HG02840 (cell line): Measurements from ENCODE around the gene MRPL14.

Source experiments
- ATAC-seq: cut with Tn5 transposase; IDR thresholded peaks from one replicate; pipeline ENCODE4 v1.9.1; 2021; ENCODE audit warnings: mild to moderate bottlenecking, moderate library complexity, moderate number of reproducible peaks; ENCODE audit not compliant: unreplicated experiment, low FRiP score

The MRPL14 gene

DNA sequence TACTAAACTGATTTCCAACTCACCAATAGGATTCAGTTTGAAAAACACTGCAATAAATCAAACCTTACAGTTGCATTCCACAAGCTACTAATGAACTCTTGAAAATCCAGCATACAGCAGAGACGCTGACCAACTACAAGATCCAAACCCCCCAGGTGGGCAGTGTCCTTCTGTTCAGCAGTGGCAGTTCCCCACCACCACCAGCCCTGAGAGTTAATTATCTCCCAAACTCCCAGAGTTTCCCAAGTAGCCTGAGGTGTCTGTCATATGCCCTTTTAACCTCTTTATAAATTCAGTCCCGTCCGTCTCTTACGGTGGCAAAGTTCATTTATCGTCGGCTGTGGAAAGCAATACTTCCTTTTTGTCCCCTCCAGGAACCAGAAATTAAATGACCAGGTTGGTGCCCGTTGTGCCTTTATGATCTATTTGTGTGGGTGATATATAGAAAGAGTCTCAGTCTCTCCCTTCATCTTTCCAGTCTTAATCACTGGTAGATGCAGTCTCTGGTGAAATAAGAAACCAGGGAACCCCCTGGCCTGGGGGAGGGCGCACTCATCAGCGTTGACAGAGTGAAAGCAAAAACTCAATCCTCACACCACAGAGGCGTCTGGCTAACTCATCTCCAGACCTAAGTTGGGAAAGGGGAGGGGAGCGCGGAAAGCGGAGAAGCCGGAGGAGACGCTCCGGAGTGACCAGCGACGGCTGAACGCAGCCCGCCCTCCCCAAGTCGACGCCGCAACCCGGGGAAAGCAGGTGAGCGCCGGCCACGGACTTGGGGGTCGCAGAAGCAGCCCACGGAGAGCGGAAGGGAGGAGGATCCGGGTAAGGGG lies 717 bp downstream of the MRPL14 start:
- peak; percentile 42 for ATAC-seq

DNA sequence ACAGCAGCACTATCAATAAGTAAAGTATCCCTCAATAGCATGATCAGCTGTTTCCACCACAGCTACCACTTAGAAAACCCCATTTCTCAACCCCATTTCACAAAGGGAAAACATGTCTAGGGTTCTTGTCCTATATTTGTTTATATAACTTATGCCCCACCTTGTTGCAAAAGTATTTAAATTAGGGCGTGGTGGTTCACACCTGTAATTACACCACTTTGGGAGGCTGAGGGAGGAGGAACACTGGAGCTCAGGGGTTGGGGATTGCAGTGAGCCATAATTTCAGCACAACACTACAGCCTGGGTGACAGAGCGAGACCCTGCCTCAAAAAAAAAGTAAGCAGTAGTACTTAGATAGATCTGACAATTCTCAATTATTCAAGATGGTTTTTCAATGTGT lies 3.7 kb downstream of the MRPL14 start:
- no peak for ATAC-seq

DNA sequence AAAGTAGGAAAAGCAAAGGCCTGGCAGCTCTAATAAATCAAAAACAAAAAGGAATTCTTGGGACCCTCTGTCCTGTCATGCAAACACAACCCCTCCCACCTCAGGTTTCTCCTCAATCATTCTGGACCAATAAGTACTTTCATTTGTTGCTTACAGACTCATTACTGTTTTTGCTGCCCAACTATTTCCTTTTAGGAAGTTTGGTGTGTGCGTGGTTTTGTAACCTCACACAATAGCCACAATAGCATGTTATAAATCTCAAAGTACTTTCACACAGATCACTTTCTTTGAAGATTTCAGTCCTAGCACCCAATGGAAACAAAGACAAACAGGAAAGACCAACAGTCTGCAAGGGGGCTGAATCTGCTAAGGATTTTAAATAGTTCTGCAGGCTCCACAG lies 4.5 kb downstream of the MRPL14 start:
- ATAC-seq: no peak

DNA sequence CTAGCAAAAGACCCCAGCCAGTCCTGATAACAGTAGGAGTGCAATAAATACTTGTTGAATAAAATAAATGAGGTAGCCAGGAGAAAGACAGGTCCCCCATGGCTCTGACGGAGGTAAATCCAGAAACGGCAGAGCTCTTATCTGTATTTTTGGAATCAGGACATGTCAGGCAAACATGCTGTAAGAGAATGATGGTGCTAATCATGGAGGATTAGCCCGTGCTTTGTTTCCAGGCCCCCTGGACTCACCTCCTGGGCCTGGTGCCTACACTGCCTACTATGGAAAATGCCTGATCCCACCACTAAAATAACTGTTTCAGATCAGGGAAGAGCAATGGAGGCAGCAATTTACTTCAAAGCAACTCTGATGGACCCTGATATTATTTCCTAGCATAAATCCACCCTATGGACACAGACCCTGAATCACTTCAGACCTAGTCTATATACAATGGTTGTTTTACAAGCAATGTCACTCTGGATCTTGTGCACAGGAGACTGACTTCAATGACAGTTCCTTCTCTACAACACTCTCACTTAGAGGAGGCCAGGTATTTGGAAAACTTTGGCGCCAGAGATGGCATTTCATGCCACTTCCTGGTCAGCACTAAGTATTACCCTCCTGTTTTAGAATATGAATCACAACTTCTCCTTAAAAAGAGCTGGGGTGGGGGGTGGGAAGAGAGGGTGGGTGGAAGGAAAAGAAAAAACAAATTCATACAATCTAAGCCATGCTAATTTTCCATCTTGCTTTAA lies 6.4 kb downstream of the MRPL14 start:
- no peak for ATAC-seq

DNA sequence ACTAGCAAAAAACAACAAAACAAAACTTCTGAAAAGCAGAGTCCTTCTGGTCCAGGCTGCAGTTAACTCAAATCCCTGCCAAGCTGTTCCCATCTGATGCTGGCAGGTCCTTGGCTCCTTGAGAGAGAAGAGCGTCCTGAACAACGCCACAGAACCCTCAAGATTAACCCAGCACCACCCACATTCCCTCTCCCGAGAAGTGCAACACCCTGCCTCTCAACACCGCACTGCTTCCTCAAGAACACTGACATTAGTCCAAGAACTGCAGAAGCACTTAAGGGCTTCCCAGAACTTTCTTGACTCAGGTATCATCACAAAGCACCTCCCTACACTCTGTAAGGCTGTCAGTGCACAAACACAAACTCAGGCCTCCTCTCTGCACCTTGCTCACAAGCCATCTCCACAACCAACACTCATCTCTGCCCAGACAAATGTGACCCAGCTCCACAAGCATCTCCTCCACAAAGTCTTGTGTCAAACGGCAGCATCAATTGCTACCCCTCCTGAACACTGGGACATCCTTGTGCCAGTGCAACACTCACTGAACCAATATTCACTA lies 7.5 kb downstream of the MRPL14 start:
- ATAC-seq: no peak

DNA sequence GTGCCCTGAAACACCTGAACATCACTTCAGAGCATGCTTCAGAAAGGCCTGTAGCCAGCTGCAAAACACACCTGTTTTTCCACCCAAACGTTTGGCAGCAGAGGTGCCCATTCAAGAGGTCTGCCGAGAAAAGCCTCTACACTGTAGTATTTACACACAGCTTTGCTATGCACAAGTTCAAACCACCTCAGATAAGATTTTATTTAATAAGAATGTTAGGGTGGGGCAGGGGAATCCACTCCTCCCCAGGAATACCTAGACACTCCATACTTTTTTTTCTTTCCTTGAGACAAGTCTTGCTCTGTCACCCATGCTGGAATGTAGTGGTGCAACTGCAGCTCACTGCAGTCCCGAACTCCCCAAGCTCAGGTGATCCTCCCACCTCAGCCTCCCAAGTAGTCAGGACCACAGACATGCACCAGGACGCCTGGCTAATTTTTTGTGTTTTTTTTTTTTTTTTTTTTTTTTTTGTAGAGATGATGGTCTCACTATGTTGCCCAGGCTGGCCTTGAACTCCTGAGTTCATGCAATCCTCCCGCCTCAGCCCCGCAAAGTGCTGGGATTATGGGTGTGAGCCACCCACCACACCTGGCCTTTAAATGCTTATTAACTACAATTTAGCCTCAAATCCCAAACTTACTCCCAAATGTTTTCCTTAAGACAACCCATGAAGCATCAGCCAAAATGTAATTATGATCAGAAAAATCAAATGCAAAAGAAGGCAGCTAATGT lies 9.7 kb downstream of the MRPL14 start:
- no peak for ATAC-seq

DNA sequence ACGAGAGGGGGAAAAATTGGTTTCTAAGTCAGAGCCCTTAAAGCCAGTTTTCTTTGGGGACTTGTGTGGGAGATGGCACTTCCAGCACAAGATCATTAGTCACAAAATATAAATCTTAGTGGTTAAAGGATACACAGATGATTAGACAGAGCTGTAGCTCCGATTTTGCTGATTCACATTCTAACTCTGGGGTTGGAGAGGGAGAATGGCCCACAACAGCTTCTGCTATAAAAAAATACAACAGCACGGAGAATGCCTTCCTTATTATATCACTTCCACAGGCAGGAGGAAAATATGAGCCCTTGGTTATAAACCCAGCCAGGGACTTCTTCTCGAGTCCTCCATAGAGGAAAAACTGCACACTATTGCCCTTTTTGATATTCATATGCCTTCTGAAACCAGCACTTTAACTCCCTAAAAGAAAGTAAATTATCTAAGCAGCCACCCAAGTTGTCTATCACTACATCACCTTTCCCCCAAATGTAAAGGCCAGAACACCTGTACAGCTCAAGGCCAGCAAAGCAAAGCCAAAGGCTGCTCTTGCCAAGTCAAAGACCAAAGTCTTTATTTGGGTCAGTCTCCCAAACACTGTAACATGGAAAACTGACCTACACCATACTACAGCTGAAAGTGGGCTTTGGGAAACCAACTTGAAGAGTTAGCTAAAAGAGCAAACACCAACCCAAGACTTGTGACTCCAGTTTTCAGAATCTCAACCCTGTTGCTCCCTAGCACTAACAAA lies 10.4 kb downstream of the MRPL14 start:
- ATAC-seq: no peak

DNA sequence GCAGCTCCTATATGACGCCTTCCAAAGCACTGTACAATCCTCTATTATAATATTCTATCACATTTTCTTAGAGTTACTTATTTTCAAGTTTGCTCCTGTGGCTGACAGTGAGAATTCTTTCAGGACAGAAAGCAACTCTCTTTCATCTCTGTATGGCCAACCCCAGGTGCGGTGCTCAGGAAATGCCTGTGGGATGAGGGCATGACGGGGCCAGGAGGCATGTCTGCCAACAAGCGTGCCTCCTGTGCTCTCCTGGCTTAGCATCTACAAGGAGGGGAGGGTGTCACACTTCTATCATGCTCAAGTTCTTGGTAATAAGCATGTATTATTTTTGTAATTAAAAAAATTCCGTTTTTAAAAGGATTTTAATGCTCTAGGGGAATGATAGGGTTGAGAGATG lies 11.4 kb downstream of the MRPL14 start:
- no peak for ATAC-seq

DNA sequence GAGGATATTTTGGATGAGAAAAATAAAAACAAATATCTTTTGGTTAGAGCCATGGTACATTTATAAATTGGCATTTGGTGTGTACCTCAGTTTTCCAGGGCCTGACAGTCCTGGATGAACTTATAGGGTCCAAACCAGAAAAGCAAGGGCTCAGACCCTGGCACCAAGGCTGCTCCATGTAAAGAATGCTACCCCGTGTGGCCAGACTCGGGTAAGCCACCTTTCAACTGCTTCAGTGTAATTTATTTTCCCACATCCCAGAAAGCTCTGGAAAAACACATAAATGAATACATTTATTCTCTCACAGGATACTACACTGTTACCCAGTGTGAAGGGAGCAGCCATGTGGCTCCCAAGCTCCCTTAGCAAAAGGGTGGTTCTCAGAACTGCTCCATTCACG lies 13.8 kb downstream of the MRPL14 start:
- ATAC-seq: no peak

DNA sequence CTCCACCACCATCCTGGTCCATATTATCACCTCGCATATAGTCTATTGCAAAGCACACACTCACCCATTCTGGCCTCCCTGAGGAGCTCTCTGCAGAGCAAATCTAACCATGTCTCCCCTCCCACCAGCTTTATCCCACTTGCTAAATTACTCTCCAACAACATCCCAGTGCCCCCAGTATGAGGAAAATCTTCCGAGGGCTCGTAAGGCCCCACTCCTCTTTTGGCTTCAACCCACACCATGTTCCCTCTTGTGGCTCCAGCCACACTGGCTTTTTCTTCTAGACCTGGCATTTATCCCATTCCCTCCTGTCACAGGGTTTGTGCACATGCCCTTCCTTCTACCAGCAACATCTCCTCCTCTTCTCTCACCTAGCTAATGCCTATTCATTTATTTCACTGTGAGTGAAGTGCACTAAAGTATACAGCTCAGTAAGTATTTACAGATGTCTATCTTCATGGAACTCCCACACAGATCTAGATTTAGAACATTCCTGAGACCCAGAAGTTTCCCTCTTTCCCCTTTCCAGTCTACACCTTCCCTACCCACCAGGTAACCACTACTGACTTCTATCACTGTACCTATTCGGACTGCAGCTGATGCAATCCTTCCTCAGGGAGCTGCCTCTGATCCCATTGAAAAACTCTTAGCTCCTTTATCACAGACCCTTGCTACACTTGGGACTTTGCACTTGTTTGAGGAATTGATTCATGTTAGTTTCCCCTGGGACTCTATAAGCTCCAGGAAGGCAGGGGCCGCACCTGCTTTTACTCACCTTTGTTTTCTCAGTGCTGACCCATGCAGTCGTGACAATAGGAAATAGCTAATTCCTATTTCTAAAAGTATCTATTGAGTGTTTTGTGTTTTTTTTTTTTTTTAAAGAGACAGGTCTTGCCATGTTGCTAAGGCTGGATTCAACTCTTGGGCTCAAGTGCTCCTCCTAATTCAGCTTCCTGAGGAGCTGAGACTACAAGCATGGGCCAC lies 15.5 kb downstream of the MRPL14 start:
- no peak for ATAC-seq

DNA sequence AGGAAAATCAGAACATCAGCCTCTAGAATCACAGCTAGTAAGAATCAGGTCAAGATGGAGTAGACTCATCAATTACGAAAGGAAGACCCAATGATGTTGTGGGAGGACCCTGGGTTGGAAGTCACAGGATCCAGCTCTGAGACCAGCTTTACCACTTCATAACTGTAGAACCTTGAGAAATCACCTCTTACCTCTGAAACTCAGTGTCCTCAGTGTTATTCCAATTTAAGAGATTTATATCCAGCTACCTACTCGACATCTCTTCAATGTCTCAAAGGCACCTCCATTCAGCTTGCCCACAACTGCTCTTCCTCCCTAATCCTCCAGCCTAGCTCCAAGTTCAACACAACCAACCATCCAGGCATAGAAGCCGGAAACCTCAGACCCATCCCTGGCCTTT lies 16.3 kb downstream of the MRPL14 start:
- no peak for ATAC-seq

DNA sequence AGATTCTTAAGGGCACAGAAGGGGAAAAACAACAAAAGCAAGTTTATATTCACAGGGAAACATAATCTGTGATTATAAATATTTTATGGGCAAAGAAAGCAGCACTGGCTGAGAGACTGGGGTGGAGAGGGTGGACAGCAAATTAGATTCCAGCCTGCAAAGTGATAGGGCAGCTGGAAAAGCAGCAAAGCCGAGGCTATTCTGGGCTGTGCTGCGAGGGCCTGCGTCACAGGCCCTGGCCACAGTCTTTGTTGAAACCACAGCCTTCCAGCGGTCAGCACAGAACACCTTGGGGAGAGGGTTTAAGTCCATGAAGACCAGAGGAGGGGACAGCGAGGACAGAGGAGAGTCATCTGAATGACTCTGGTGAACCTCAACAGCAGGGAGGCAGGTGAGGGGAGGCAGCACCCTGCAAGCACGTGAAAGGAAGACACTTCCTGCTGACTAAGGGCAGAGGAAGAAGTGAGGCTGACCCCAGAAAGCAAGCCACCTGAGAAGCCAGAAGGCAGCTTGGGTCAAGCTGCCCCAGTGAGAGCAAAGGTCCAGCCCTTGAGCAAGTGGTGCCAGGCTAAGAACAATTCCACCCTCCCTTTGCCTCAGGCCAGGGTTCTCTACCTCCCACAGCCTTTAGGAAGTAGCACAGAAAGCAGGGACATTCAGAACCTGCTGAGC lies 17.1 kb downstream of the MRPL14 start:
- ATAC-seq: no peak

DNA sequence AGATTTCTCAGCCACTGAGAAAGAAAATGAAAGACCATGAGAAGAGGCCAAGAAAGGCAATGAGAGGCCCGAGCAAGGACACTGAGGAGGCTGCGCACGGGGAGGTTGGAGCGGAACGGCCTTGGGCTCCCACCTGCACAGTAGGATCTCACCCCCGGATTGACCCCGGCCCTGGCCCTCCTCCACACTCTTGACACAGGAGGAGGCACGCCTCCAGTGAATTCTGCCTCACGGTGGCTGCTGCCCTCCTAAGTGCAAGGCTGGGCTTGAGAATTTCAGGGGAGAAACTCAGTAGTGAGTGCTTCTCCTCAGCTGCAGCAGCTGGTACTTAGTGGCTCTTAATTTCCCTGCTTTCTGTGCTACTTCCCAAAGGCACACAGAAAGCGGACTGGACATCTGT lies 18.0 kb downstream of the MRPL14 start:
- no peak for ATAC-seq

DNA sequence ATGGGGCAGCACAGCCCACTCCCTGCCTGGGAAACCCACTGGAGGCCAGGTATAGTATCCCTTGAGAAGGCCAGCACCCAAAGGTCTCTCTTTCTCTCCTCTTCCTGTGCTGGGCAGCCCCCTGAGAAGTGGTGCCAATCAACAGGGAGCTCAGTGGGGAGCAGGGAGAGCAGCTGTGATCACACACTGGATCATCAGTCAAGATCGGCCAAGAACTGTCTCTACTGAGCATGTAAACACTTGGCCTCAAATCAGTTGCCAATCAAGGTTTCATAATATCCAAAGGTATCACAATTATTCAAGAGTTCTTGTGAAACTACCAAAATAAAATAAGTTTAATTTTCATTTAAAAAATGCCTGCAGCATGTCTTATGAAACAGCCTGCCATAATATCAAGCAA lies 18.8 kb downstream of the MRPL14 start:
- no peak for ATAC-seq

DNA sequence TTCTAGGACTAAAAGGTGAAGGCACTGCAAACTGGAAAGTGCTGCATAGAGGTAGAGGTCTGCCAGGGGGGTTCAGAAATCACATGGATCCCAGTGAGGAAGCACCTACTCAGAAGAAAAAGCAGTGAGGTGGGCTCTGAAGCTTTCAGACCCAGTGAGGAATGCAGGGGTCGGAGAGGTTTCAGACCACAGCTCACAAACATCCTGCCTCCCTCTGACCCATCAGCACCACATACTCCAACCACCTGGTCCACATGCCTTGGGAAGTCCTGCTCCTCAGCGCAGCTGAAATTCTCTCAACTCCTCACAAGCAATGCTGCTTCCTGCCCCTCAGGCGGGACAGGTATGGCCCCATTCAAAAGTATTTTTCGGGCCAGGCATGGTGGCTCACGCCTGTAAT lies 20.2 kb downstream of the MRPL14 start:
- no peak for ATAC-seq

DNA sequence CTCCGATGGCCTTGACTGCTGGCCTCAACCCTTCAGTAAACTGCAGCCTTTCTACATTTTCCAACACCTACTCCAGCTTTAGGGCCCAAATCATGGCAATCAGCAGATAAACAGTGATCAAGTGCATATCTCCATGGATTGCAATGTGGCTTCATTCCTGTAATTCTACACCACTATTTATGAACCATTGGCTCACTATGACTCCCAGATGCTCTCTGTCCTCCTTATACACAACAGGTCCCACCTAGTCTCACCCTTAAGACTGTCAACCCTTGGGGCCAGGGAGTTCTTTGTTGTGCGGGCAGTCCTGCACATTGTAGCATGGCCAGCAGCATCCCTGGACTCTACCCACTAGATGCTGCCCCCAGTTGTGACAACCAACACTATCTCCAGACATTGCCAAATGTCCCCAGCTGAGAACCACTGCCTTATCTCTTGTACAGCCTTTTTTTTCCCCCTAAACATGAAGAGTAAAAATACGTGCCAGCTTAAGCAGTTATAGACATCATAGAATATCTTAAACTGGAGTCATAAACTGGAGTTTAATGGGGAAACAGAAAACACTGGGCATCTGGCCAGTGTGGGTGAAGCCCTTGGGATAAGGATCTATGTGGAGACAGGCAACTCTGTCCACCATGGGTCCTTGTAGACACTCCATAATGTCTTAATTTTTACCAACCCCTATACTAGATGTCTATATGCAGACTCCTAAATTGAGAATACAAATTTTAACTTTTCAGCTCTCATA lies 21.1 kb downstream of the MRPL14 start:
- no peak for ATAC-seq

DNA sequence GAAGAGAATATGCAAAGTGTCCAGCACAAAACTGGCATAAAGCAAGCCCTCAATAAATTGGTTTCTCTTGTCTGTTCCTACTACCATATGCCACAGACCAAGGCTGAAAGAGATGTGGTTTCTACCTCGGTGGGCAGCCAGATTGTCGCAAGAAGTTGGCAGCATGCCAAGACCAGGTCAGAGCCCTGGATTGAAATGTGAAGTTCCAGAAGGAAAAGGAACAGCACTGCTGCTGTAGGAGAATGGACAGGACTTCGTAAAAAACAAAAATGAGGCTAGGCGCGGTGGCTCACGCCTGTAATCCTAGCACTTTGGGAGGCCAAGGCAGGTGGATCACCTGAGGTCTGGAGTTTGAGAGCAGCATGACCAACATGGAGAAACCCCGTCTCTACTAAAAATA lies 22.1 kb downstream of the MRPL14 start:
- ATAC-seq: no peak

DNA sequence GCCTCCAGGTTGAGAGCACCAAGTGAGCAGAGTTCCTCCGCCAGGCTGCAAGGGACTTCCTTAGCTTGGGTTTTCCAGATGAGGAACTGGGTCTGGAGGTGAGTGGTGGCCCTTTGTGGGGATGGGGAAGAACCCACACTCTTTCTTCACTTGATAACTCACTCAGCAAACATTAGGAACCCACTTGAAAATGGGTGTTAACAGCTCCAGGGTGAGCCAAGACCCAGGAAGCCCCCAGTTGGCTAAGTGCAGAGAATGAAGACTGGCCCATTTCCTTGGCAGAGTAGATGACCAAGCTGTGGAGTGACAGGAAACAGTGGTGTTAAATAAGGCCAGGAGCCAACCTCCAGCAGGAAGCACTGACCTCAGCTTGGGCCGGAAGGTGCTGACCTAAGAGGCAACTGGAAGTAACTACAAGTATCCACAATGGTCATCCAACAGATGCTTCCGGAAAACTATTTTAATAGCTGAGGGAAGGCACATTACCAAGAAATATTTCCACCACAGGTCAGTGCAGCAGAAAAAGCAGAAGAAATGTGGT lies 22.7 kb downstream of the MRPL14 start:
- ATAC-seq: no peak
